Prostate gland (tissue), 2 donors: ENCODE measurements around the gene FKBP5. TPM values are rescaled to one million over a fixed set of nuclear protein-coding genes. Genes with fewer than 3 reads are reported as not detected.

Experiments used
- DNase-seq: peaks from one replicate; pipeline ENCODE4 v3.0.0-alpha.2; 2019; ENCODE audit warnings: low spot score
- H3K27ac ChIP-seq, 2 donors: fragments of 200-600 bp; sonication (generic); 2 replicates each; pipeline ENCODE4 v1.5.1; 2017 to 2019
- H3K27me3 ChIP-seq: fragments of 200-600 bp; sonication (generic); replicated peaks from 2 replicates; pipeline ENCODE4 v1.5.1; 2019; ENCODE audit not compliant: insufficient read depth
- H3K36me3 ChIP-seq, 2 donors: fragments of 200-600 bp; sonication (generic); 1 replicate in 1 of 2; 2 replicates in 1 of 2; pipeline versions ENCODE4 v1.5.1 to v1.8.1; 2017 to 2019
- H3K4me1 ChIP-seq: fragments of 200-600 bp; sonication (generic); replicated peaks from 2 replicates; pipeline ENCODE4 v1.5.1; 2019
- H3K4me3 ChIP-seq, 2 donors: fragments of 200-600 bp; sonication (generic); 2 replicates each; pipeline ENCODE4 v1.5.1; 2017 to 2019
- H3K9me3 ChIP-seq: fragments of 200-600 bp; sonication (generic); 2 replicates; pipeline ENCODE4 v1.5.1; 2017
- CTCF ChIP-seq, 4 experiments: fragments of 200-600 bp in 2 of 4; fragments of 450-650 bp in 2 of 4; sonication (generic) in 2 of 4; IDR thresholded peaks; 1 replicate in 3 of 4; 2 replicates in 1 of 4; pipeline ENCODE4 v1.5.1; 2016 to 2019; ENCODE audit warnings: antibody characterized with exemption in 4 of 4, mild to moderate bottlenecking in 2 of 4, moderate library complexity in 2 of 4
- POLR2A ChIP-seq: fragments of 450-650 bp; IDR thresholded peaks from one replicate; pipeline ENCODE4 v1.6.1; 2016; ENCODE audit warnings: antibody characterized with exemption, mild to moderate bottlenecking
- POLR2AphosphoS5 ChIP-seq: sonication (generic); formaldehyde crosslinking; IDR thresholded peaks from one replicate; pipeline ENCODE4 v1.6.1; 2017; ENCODE audit warnings: antibody characterized with exemption
- WGBS: methylation state at CpG from one replicate; pipeline ENCODE4 v1.1.5; 2018; 5-methylcytosine and 5-hydroxymethylcytosine counted together
- intact Hi-C: fragments of 100-400 bp; cut with DNase I; formaldehyde crosslinking; loops from one replicate; pipeline ENCODE4 v1.14.2; 2022
- total RNA-seq, 2 donors: library from RNA; depleted of rRNA; stranded (reverse); fragments of >200 nt; gene quantifications; one replicate each; pipeline ENCODE4 v1.1.0, GENCODE V29; 2016

FKBP5 gene
- total RNA-seq, 2 donors from 2014 or later: 201 to 248 TPM

- H3K4me3 ChIP-seq: no peak overlapping the region
- no peaks in the 10 kb centered on the region for H3K9me3 ChIP-seq
- H3K27me3 ChIP-seq: no peaks in the 10 kb centered on the region
- H3K27ac ChIP-seq: peak overlapping the region; percentile 70 to 84
- peaks cover 0 to 9% of the 10 kb centered on the region in 2 donors for H3K36me3 ChIP-seq
- intact Hi-C loops: loop anchor here (5.0 kb wide), 1 partner anchor 102 kb away; the partner anchor contains the start of gene FKBP5
- no peak for DNase-seq
- TF ChIP-seq POLR2AphosphoS5 (no peak), CTCF (IDR thresholded peaks at IDR 0.05) (no peak), POLR2A (no peak)
- H3K4me1 ChIP-seq: peaks cover 15% of the 10 kb centered on the region
Observed at GRCh38 chr6:35585658-35586057, 103.1 kb downstream of the FKBP5 start.

DNA sequence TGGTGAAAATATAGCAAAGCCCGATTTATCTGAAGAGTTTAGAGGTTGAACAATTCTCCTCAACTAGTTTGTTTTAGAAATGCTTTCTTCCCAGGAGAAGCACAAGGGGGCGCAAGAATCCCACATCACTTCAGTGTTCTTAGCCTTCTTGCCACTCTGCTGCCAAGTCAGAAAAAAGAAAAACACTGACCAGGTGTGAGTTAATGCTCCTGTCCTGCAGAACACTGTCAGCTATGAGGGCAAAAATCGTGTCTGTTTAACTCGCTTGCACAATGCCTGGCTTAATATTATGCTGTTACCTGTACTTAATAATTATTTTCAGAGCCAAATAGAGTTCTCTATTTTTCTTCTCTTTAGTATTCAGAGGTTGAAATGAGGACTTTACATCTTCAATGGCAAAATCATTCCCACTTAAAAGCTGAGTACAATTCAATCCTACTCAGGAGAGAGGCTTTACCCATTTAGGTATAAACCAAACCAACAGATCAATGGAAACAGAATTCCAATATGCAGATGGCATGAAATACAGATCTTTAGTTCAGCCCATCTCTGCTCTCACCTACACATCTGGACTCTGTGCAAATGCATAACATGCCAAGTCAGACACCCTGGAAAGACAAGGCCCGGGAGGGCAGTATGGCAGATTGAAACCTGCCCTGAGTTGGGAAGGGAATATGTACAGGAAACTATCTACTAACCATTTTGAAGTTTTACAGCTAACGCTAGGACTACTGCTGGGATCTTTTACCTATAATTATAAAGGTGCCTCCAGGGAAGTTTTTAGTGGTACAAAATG lies 104.6 kb downstream of the FKBP5 start:
- Histone ChIP-seq H3K27me3 (no peaks in the 10 kb centered on the region), H3K4me3 (no peak overlapping the region), H3K4me1 (peaks cover 12% of the 10 kb centered on the region), H3K9me3 (no peaks in the 10 kb centered on the region), H3K36me3 (peaks cover 0 to 9% of the 10 kb centered on the region in 2 donors), H3K27ac (peak overlapping the region; percentile 70 to 84)
- 19% methylated on average over 6 of the region's 6 CpGs for WGBS
- DNase-seq: peak; percentile 81
- no peak for TF ChIP-seq POLR2A
- TF ChIP-seq POLR2AphosphoS5: peak; percentile 81
- peak; percentile 59 to 97 (median 87) for TF ChIP-seq CTCF (IDR thresholded peaks at IDR 0.05)
- intact Hi-C loops: loop anchor here (1.0 to 5.0 kb wide), 4 partner anchors 62 to 443 kb away; partner anchors contain the start of genes ARMC12 and MAPK14

DNA sequence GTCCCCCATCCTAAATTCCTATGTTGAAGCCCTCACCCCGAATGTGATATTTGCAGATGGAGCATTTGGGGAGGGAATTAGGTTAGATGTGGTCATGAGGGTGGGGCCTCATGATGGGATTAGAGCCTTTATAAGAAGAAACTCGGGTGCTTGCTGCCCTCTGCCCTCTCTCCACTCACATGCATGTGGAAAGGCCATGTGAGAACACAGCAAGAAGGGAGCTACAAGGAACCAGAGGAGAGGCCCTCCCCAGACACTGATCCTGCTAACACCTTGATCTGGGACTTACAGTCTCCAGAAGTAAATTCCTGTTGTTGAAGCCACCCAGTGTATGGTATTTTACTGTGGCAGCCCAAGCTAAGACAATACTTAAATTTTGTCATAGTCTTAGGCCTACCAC lies 106.4 kb downstream of the FKBP5 start:
- intact Hi-C loops: loop anchor here (2.0 to 5.0 kb wide), 3 partner anchors 60 to 445 kb away; partner anchors contain the start of genes ARMC12 and MAPK14
- no peak for TF ChIP-seq POLR2AphosphoS5
- no peak for TF ChIP-seq POLR2A
- TF ChIP-seq CTCF (IDR thresholded peaks at IDR 0.05): no peak
- DNase-seq: no peak
- Histone ChIP-seq H3K4me3 (no peak overlapping the region), H3K4me1 (peaks cover 7% of the 10 kb centered on the region), H3K27ac (peak overlapping the region; percentile 16 to 37), H3K36me3 (peaks cover 0 to 13% of the 10 kb centered on the region in 2 donors), H3K27me3 (no peaks in the 10 kb centered on the region), H3K9me3 (no peaks in the 10 kb centered on the region)
- 50% methylated on average over 2 of the region's 2 CpGs for WGBS

DNA sequence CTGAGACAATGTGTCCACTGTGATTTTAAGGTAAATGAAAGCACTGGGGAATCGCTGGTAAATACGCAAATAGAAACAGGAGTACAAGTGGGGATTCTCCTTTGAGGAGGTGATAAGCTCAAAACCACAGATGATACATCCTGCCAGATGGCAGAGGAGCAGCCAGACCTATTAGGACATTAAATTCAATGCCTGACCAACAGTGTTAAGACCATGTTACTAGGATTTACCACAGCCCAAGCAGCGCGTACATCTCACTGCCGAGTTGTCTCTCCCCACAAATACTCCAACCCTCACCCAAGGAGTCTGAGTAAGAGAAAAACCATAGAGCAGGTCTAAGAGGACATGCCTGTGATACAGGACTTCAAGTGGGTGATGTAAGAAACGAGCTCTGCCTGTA lies 107.1 kb downstream of the FKBP5 start:
- Histone ChIP-seq H3K4me3 (no peak overlapping the region), H3K27me3 (no peaks in the 10 kb centered on the region), H3K36me3 (peaks cover 4 to 14% of the 10 kb centered on the region in 2 donors), H3K9me3 (no peaks in the 10 kb centered on the region), H3K4me1 (peaks cover under 1% of the 10 kb centered on the region), H3K27ac (peak overlapping the region in 1 of 2 donors; percentile 16)
- intact Hi-C loops: loop anchor here (2.0 to 5.0 kb wide), 3 partner anchors 59 to 446 kb away; partner anchors contain the start of genes ARMC12 and MAPK14
- 86% methylated on average over 6 of the region's 6 CpGs for WGBS
- no peak for DNase-seq
- TF ChIP-seq POLR2AphosphoS5 (no peak), POLR2A (no peak), CTCF (IDR thresholded peaks at IDR 0.05) (no peak)
